H1 (cell line): ENCODE results near the gene WDR49. TPM values are rescaled to one million over a fixed set of nuclear protein-coding genes. Genes with fewer than 3 reads are reported as not detected.

Experiments
- CTCF ChIA-PET: fragments of 300-600 bp; sonication (Branson Sonifier 250); formaldehyde crosslinking; loops from one replicate; lab custom pipeline; 2021; ENCODE audit not compliant: partially characterized antibody; lab: Charles Lee
- POLR2A ChIA-PET: fragments of 300-600 bp; sonication (Branson Sonifier 250); formaldehyde crosslinking; loops from one replicate; lab custom pipeline; 2021; ENCODE audit warnings: inconsistent platforms; ENCODE audit not compliant: partially characterized antibody; lab: Charles Lee
- DNase-seq, 2 experiments: peaks; one replicate each; pipeline versions ENCODE4 v3.0.0 to v3.0.0-alpha.2; 2010 to 2022; ENCODE audit warnings: low spot score in 2 of 2, low read depth in 1 of 2, mixed read lengths in 1 of 2
- FAIRE-seq: peaks from 2 replicates; lab custom pipeline; 2011; peaks lifted over from hg19 to GRCh38; lab: Jason Lieb, UNC
- H2AFZ ChIP-seq: 2 replicates; pipeline ENCODE4 v1.8.1; 2012; ENCODE audit warnings: low read length, inconsistent platforms
- H2AK5ac ChIP-seq: 2 replicates; pipeline ENCODE4 v1.6.1; 2013; ENCODE audit warnings: low read depth, low read length
- H2BK120ac ChIP-seq: replicated peaks from 2 replicates; pipeline ENCODE3; 2013; ENCODE audit warnings: low read depth, low read length, inconsistent platforms
- H2BK12ac ChIP-seq: 2 replicates; pipeline ENCODE4 v1.6.1; 2013; ENCODE audit warnings: low read depth, low read length
- H2BK15ac ChIP-seq: 2 replicates; pipeline ENCODE4 v1.6.1; 2013; ENCODE audit warnings: low read length
- H2BK20ac ChIP-seq: 2 replicates; pipeline ENCODE4 v1.6.1; 2013; ENCODE audit warnings: low read length
- H2BK5ac ChIP-seq: 2 replicates; pipeline ENCODE4 v1.6.1; 2013; ENCODE audit warnings: low read depth, low read length
- H3K14ac ChIP-seq: 2 replicates; pipeline ENCODE4 v1.6.1; 2013; ENCODE audit warnings: inconsistent platforms; ENCODE audit not compliant: insufficient read length
- H3K18ac ChIP-seq: 2 replicates; pipeline ENCODE4 v1.6.1; 2013; ENCODE audit warnings: low read length; ENCODE audit errors: extremely low read depth
- H3K23ac ChIP-seq: 2 replicates; pipeline ENCODE4 v1.6.1; 2013; ENCODE audit warnings: inconsistent platforms; ENCODE audit not compliant: insufficient read length
- H3K23me2 ChIP-seq: 2 replicates; pipeline ENCODE4 v1.6.1; 2013; ENCODE audit warnings: low read depth, low read length
- H3K27ac ChIP-seq: 2 replicates; pipeline ENCODE4 v1.6.1; 2011; ENCODE audit warnings: low read depth, low read length, inconsistent platforms
- H3K27me3 ChIP-seq, 4 experiments: replicated peaks in 1 of 4; 1 replicate in 1 of 4; 2 replicates in 3 of 4; pipeline versions ENCODE4 v1.6.1 to v1.8.1; 2011 to 2013; ENCODE audit warnings: low read length in 3 of 4, mild to moderate bottlenecking in 3 of 4, inconsistent platforms in 2 of 4, mixed read lengths in 2 of 4, moderate library complexity in 1 of 4; ENCODE audit not compliant: control insufficient read depth in 3 of 4, insufficient read depth in 3 of 4; ENCODE audit errors: extremely low read depth in 1 of 4
- H3K36me3 ChIP-seq, 4 experiments: 2 replicates each; pipeline versions ENCODE4 v1.6.1 to v1.8.1; 2011 to 2013; ENCODE audit warnings: mild to moderate bottlenecking in 4 of 4, low read length in 3 of 4, moderate library complexity in 2 of 4, control low read depth in 1 of 4, inconsistent platforms in 1 of 4; ENCODE audit not compliant: insufficient read depth in 4 of 4, control insufficient read depth in 2 of 4
- H3K4ac ChIP-seq: replicated peaks from 2 replicates; pipeline ENCODE3; 2013; ENCODE audit warnings: low read length, low read depth, mixed read lengths, inconsistent platforms; ENCODE audit not compliant: insufficient read length
- H3K4me1 ChIP-seq, 4 experiments: replicated peaks in 1 of 4; 1 replicate in 1 of 4; 2 replicates in 3 of 4; pipeline versions ENCODE4 v1.6.1 to v1.8.1; 2011 to 2013; ENCODE audit warnings: low read length in 3 of 4, inconsistent platforms in 2 of 4, mixed read lengths in 1 of 4; ENCODE audit not compliant: insufficient read depth in 4 of 4, control insufficient read depth in 3 of 4
- H3K4me2 ChIP-seq, 2 experiments: 2 replicates each; pipeline versions ENCODE4 v1.6.1 to v1.8.1; 2011 to 2013; ENCODE audit warnings: low read depth in 2 of 2, low read length in 2 of 2, control low read depth in 1 of 2, inconsistent platforms in 1 of 2, mild to moderate bottlenecking in 1 of 2; ENCODE audit not compliant: insufficient read depth in 1 of 2
- H3K4me3 ChIP-seq, 4 experiments: fragments of 200-600, 300-600 bp in 1 of 4; sonication (generic), shearing (Covaris generic), sonication (Bioruptor Twin) in 1 of 4; 2 replicates each; pipeline versions ENCODE4 v1.5.1 to v1.8.1; 2011 to 2016; ENCODE audit warnings: low read length in 4 of 4, low read depth in 3 of 4, control low read depth in 2 of 4, inconsistent platforms in 2 of 4, mild to moderate bottlenecking in 2 of 4, mixed read lengths in 1 of 4, moderate library complexity in 1 of 4; ENCODE audit not compliant: insufficient read depth in 2 of 4; ENCODE audit errors: extremely low read depth in 1 of 4
- H3K56ac ChIP-seq: replicated peaks from 2 replicates; pipeline ENCODE3; 2013; ENCODE audit warnings: low read depth, mild to moderate bottlenecking, mixed read lengths, low read length, inconsistent platforms; ENCODE audit not compliant: insufficient read length
- H3K79me1 ChIP-seq: 2 replicates; pipeline ENCODE4 v1.6.1; 2013; ENCODE audit warnings: low read depth, low read length, control low read depth
- H3K79me2 ChIP-seq, 2 experiments: 2 replicates each; pipeline versions ENCODE4 v1.6.1 to v1.8.1; 2012 to 2013; ENCODE audit warnings: low read length in 2 of 2, mild to moderate bottlenecking in 2 of 2, inconsistent platforms in 1 of 2; ENCODE audit not compliant: insufficient read depth in 2 of 2, control insufficient read depth in 1 of 2
- H3K9ac ChIP-seq, 4 experiments: replicated peaks in 1 of 4; 1 replicate in 1 of 4; 2 replicates in 3 of 4; pipeline versions ENCODE4 v1.6.1 to v1.8.1; 2011 to 2013; ENCODE audit warnings: low read depth in 3 of 4, low read length in 3 of 4, control low read depth in 2 of 4, mild to moderate bottlenecking in 2 of 4, moderate library complexity in 2 of 4, inconsistent platforms in 1 of 4; ENCODE audit errors: extremely low read depth in 1 of 4
- H3K9me3 ChIP-seq, 2 experiments: 2 replicates each; pipeline versions ENCODE4 v1.6.1 to v1.8.1; 2012 to 2013; ENCODE audit warnings: mild to moderate bottlenecking in 2 of 2, moderate library complexity in 2 of 2, control low read depth in 1 of 2, inconsistent platforms in 1 of 2, low read depth in 1 of 2, low read length in 1 of 2, mixed read lengths in 1 of 2; ENCODE audit not compliant: insufficient read depth in 2 of 2
- H4K20me1 ChIP-seq, 2 experiments: replicated peaks in 1 of 2; 2 replicates each; pipeline versions ENCODE3 to v1.8.1; 2011 to 2013; ENCODE audit warnings: inconsistent platforms in 2 of 2, low read length in 2 of 2, mild to moderate bottlenecking in 1 of 2; ENCODE audit not compliant: insufficient read depth in 2 of 2, control insufficient read depth in 1 of 2
- H4K5ac ChIP-seq: 2 replicates; pipeline ENCODE4 v1.6.1; 2013; ENCODE audit warnings: low read length, low read depth, mixed read lengths, inconsistent platforms; ENCODE audit not compliant: insufficient read length
- H4K8ac ChIP-seq: 2 replicates; pipeline ENCODE4 v1.8.0; 2013; ENCODE audit warnings: mild to moderate bottlenecking, moderate library complexity, low read length, inconsistent platforms; ENCODE audit not compliant: insufficient read depth; ENCODE audit errors: extremely low read depth
- H4K91ac ChIP-seq: replicated peaks from 2 replicates; pipeline ENCODE3; 2013; ENCODE audit warnings: low read length, mixed read lengths, inconsistent platforms; ENCODE audit not compliant: insufficient read length
- CEBPB ChIP-seq: IDR thresholded peaks from 2 replicates; pipeline ENCODE4 v1.6.1; 2012; ENCODE audit warnings: low read depth, low read length
- SIX5 ChIP-seq: IDR thresholded peaks from 2 replicates; pipeline ENCODE4 v1.6.1; 2011; ENCODE audit warnings: mild to moderate bottlenecking, low read depth, low read length
- WGBS, 2 experiments: shearing (Covaris generic) in 1 of 2; methylation state at CpG; one replicate each; pipeline versions ENCODE4 v1.1.6 to v1.1.7; 2013 to 2015; ENCODE audit warnings: low lambda C conversion rate in 2 of 2, mixed read lengths in 2 of 2, inconsistent platforms in 1 of 2, low coverage in 1 of 2, missing lambda C conversion rate in 1 of 2; ENCODE audit not compliant: insufficient replicate concordance in 2 of 2, insufficient coverage in 1 of 2, insufficient read length in 1 of 2; ENCODE audit errors: extremely low coverage in 1 of 2, missing lambda C conversion rate in 1 of 2; 5-methylcytosine and 5-hydroxymethylcytosine counted together
- polyA plus RNA-seq, 7 experiments: library from polyadenylated mRNA; depleted of rRNA in 3 of 7; stranded (reverse) in 5 of 7; unstranded in 2 of 7; fragments of >200 nt in 5 of 7; fragments of 200-250 nt in 2 of 7; gene quantifications; 1 replicate in 5 of 7; 2 replicates in 1 of 7; 4 replicates in 1 of 7; pipeline versions ENCODE4 v1.2.1 to v1.2.3, GENCODE V29; 2011 to 2013; ENCODE audit warnings: missing spikeins in 2 of 7, mixed read lengths in 2 of 7
- total RNA-seq: library from RNA; stranded (reverse); fragmentation: NEBNext Ultra II Directional; extraction: Animal tissue kit (Norgen Biotek cat#: 25700); gene quantifications from 2 replicates; pipeline ENCODE4 v1.2.1, GENCODE V29; 2021

WDR49 gene
- total and polyA plus RNA-seq, 2 of the 8 experiments (the other 6 are each of a cell fraction or from before 2014, with no cell fraction given), result 0.50 to 1.7 TPM

GRCh38 chr3:167575000-167575600, 78.6 kb downstream of the WDR49 start:
- Histone ChIP-seq H2BK12ac (no peak overlapping the region), H3K18ac (no peak overlapping the region), H2BK120ac (no peak overlapping the region), H4K20me1 (no peaks in the 10 kb centered on the region), H3K9me3 (no peaks in the 10 kb centered on the region), H2BK20ac (no peak overlapping the region), H3K4ac (no peak overlapping the region), H3K27ac (no peak overlapping the region), H4K91ac (no peak overlapping the region), H3K79me2 (no peaks in the 10 kb centered on the region), H2BK15ac (no peak overlapping the region), H3K9ac (no peak overlapping the region), H3K79me1 (no peaks in the 10 kb centered on the region), H4K5ac (no peak overlapping the region), H2AFZ (peak overlapping the region; percentile 37; the same call in 1 of the 2 replicates), H3K23ac (no peak overlapping the region), H3K4me2 (no peak overlapping the region), H3K56ac (no peak overlapping the region), H3K27me3 (no peaks in the 10 kb centered on the region), H3K4me3 (no peak overlapping the region), H3K36me3 (no peaks in the 10 kb centered on the region), H2BK5ac (no peak overlapping the region), H4K8ac (no peak overlapping the region), H3K4me1 (peaks cover 0 to 4% (median 2%) of the 10 kb centered on the region in 4 experiments; a peak in 2 of 7 replicates), H3K23me2 (no peaks in the 10 kb centered on the region), H3K14ac (no peak overlapping the region), H2AK5ac (no peak overlapping the region)
- ChIA-PET POLR2A (no interaction called here), CTCF (interaction anchor here (1.0 to 2.0 kb wide), 3 partner anchors 9 to 110 kb away, joined by 3 to 7 read pairs (median 3); no protein-coding TSS in a partner anchor)
- WGBS, 2 experiments, result 69% methylated on average over 7 of the region's 7 CpGs; no CpG with 5 or more reads in 1 of the 2 experiments
- FAIRE-seq (no peak), DNase-seq (peak in 1 of 2 experiments; percentile 48)
- TF ChIP-seq SIX5 (no peak), CEBPB (no peak)
